Activated CD8-positive, alpha-beta memory T cell treated with anti-CD3 and anti-CD28 coated beads, Interleukin-2, amount 50 U/mL, for 48 hours (primary cell): ENCODE results near the gene AP3M1.
A peak's percentile ranks its signal among the peaks of the same experiment; 100 is the strongest.
"Not testable (repeated sequence)": the region's sequence is repeated elsewhere in the genome, so short reads cannot be mapped to it uniquely, and the experiment has no call there.

ENCODE experiments used
- DNase-seq: peaks from one replicate; pipeline ENCODE4 v3.0.0-alpha.2; 2020

Gene AP3M1

DNA sequence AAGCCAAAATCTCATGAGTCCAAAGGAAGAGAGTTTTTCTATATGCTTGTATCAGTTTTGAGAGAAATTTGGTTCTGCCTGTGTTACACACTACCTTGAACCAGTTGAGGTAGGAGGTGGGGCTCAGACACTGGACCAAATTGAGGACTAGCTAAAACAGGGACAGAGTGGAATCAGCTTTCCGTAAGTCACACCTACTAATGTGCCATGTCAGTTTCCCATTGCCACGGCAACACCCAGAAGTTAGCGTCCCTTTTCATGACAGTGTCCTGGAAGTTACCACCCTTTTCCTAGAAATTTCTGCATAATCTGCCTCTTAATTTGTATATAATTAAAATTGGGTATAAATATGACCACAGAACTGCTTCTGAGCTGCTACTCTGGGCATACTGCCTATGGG is 9.4 kb upstream of the AP3M1 start:
- DNase-seq, result no peak

DNA sequence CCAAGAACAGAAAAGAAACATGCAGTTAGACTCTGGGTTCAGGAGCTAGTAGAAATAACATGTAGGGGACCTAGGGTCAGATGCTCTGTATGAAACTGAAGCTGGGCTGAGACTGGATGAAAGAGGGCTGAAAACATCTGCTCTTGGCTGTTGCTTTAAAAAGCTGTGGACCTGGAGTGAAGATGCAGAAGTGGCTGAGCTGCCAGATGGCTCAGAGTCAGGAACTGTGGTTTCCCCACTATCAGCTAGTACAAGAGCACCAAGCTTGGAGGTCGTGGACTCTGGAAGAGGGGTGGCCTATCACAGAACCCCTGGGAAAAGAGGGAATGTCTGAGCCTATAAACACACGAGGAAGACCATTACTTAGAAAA is 6.3 kb upstream of the AP3M1 start:
- no peak for DNase-seq

DNA sequence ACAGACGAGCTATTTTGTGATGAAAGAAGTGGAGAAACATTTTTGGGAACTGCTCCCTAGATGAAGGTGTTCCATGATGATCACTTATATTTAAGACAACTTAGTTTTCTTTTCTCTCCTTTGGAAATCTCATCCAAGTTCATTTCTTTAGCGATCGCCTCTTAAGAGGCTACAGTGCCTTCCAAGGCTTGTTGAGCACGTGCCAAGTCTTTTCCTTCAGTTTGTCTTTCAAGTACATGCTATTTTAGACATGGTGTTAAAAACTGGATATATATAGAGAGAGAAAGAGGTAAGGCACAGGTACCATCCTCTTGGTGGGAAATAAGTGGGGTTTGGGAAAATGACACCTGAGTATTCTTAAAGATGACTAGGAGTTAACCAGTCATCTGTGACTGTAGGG is 3.0 kb upstream of the AP3M1 start:
- no peak for DNase-seq

GRCh38 chr10:74153123-74153522 is 2.5 kb upstream of the AP3M1 start:
- no peak for DNase-seq

DNA sequence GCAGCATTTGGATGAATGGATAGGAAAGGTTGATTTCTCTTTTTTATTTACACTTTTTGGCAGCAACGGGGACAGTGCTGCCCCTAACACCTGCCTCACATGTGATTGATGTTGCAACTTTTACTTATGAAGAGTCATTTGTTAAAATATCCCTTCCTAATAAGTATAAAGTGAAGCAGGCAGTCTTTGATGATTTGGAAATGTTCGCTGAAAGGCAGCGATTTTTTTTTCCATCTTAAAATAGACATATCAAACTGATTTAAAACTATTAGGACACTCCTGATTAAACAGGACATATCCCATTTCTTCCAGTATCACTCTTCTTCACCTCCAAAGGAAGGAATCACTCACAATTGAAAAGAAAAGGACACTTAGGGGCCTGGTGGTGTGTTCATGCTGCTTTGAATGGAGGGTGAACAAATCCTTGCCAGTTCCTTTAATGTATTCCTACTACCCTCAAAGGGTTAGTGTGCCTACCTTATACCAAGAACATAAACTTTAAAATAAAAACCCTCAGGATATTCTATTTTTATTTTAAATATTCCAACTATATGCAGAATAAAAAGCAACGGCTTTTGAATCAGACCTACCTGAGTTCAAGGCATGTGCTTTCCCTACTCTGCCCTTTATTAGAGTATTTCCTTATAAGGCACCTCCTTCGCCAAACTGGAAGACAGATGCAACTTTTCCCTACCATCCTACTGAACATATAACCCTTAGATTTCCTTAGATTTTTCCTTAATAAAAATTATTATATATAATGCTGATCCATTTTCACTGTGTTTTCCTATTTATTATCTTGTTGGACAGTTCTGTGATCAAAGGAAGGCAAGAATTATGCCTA is 1.5 kb upstream of the AP3M1 start:
- DNase-seq, result no peak

DNA sequence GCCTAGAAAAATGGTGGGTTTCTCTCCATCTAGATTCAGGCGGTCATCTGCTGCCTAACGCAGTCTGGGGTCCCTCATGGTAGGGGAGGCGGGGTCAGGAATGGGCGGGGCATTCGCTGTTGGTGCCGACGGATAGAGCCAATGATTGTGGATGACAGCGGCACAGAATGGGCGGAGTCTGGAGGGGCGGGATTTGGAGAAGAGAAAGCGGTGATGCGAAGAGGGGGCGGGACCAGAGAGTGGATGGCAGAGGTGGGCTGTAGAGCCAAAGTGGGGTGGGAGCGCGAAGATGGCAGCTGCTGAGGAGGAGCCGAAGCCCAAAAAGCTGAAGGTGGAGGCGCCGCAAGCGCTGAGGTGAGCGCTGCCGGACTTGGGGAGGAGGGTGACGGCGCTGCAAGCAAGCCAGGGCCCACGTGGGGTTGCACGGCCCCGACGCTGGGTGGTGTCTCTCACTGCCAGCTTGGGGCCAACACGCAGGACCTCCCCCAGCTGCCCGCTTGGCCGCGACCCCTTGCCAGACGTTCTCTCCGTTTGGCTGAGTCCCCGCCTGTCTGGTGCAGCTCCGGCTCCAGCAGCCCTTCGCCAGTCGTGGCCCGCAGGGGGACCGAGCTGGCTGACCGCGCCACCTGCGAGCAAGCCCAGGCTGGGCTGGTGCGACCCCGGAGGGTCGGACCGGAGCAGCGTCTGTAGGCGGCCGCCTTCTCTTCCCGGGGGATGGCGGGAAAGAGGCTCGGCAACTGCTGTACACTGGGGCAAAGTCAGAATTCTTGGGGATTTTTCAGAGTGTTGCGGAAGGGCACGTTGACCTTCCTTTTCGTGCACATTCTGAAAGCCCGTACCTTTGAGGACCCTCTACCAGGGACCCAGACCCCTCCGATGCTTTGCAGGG is 606 bp upstream of the AP3M1 start, which contains the start of gene ADK:
TSS of gene ADK (plus strand) at position 232 of the 889 bp plus-strand sequence. CDS start at position 290, 58 bp downstream.
- peak; percentile 99 for DNase-seq

- not testable (repeated sequence) for DNase-seq
Measured at GRCh38 chr10:74146980-74147379, 3.6 kb downstream of the AP3M1 start.

GRCh38 chr10:74145133-74145532 is 5.5 kb downstream of the AP3M1 start:
- no peak for DNase-seq

DNA sequence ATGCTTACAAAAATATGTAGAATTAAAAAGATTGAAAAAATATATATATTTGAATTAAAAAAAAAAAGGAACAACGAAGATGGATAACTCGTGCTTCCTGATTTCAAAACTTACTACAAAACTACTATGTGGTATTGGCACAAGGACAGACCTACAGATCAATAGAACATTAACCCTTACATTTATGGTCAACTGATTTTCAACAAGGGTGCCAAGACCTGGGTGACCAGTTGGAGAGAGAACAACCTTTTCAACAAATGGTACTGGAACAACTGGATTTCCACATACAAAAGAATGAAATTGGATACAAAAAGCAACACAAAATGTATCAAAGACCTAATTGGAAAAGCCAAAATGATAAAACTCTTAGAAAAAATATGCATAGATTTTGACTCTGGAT is 10.1 kb downstream of the AP3M1 start:
- no peak for DNase-seq

DNA sequence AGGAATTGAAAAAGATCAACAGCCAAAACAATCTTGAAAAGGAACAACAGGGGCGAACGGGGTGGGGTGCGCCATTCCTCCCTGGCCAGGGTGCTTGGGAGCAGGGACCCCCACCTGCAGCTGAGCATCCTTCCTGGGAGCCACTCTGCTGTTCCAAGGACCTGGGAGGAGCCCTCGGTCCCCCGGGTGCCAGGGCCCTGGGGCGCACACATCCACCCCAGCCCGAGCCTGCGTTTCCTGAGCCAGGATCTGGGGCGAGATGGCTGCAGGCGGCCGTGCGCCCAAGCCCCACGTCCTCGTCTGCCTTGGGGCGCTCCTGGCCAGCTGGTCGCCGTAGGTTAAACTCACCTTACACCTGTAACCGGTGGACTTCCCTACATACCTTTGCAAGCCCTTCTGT is 10.6 kb downstream of the AP3M1 start:
- DNase-seq, result no peak

- not testable (repeated sequence) for DNase-seq
Measured at GRCh38 chr10:74138596-74138995, 12.0 kb downstream of the AP3M1 start.

DNA sequence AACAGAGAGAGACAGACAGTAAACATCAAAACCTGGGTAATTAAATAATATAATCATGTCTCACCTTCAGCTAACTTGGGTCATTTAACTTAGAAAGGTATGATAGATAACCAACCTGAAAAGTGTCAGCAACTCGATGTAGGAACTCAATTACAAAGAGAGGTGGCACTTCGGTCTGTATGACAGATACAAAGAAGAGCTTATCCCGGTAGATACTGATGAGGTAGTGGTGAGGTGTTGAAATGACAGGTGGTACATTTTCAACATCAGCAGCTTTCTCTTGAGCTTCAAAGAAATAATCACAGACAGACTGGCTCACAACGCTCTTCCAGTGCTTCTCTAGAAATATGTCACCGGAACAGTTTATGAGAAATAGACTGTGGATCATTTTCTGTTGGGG is 12.6 kb downstream of the AP3M1 start:
- no peak for DNase-seq

DNA sequence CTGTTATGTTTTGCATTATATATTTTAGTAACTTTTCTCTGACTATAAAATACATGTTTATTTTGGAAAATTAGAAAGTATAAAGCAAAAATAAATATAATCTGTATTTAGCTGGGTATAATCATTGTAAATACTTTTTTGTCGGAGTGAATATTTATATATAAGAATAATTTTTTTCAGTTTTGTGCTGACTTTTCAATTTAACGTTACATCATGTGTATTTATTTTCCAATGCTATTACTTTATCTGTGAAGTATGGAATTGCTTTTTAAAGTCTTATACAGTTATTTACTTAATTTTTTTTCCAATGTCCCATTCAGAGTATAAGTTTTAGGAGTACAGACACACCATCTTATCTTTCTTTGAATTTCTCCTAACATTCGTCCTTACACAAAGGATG is 15.2 kb downstream of the AP3M1 start:
- DNase-seq, result no peak

- DNase-seq, result no peak
Measured at GRCh38 chr10:74133923-74134820, 16.5 kb downstream of the AP3M1 start.

DNA sequence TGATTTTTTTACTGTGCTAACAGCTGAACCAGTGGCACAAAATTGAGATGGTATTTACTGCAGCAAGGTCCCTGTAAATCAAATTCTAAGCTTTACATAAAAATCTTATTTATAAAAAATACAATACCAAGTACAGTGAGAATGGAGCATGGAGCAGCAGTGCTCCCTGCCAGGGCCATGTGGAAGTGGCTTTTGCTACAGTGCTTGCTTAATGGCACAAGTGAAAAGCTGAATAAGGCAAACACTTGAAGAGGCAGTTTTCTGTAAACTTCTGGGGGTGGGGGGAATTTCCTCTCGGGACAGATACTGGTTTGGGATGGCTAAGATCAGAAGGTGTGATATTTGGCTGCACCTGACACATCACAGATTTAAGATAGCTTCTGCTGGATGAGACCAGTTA is 27.5 kb downstream of the AP3M1 start:
- DNase-seq, result no peak

GRCh38 chr10:74122060-74122459 is 28.6 kb downstream of the AP3M1 start:
- no peak for DNase-seq

GRCh38 chr10:74121368-74121767 is 29.3 kb downstream of the AP3M1 start:
- DNase-seq, result no peak

DNA sequence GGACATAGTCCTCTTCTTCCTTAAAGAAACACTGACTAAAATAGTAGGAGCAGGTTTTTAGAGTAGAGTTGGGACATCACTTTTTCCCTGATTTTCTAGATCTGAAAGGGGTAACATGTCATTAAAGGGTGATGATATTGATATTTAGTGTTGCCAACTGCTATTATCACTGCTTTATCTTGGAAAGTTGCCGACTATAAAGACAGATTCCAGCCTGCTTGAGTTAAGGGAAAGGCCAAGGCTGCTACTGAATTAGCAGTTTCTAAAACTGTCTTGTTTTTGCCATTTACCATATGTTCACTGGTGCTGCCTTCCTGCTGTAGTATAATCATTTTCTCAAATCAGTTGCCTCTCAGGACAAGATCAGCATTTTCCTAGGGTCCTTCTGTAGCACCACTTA is 29.7 kb downstream of the AP3M1 start:
- DNase-seq, result no peak

- no peak for DNase-seq
Measured at GRCh38 chr10:74118804-74119203, 31.8 kb downstream of the AP3M1 start.

- DNase-seq, result no peak
Measured at GRCh38 chr10:74117738-74118137, 32.9 kb downstream of the AP3M1 start.

GRCh38 chr10:74114041-74114448 is 36.6 kb downstream of the AP3M1 start:
- DNase-seq, result no peak

- no peak for DNase-seq
Measured at GRCh38 chr10:74113546-74113945, 37.1 kb downstream of the AP3M1 start.

- DNase-seq, result no peak
Measured at GRCh38 chr10:74111799-74112198, 38.8 kb downstream of the AP3M1 start.
